Measurements from ENCODE around the gene DAB2IP. TPM values are rescaled to one million over a fixed set of nuclear protein-coding genes. Genes with fewer than 3 reads are reported as not detected.

Gene DAB2IP
- total RNA-seq, 1 experiment from 2014 or later = 17.0 TPM

- Mint-ChIP-seq H3K27me3 (ENCODE audit: insufficient read depth, unreplicated experiment) (no peaks in the 10 kb centered on the region), H3K4me3 (ENCODE audit: unreplicated experiment) (no peak overlapping the region), H3K27ac (ENCODE audit: low read depth, unreplicated experiment) (peak overlapping the region; percentile 8), H3K9me3 (ENCODE audit: unreplicated experiment) (no peaks in the 10 kb centered on the region), H3K36me3 (ENCODE audit: insufficient read depth, unreplicated experiment) (peaks cover 15% of the 10 kb centered on the region), H3K4me1 (ENCODE audit: insufficient read depth, unreplicated experiment) (no peaks in the 10 kb centered on the region)
- TF ChIP-seq CTCF (IDR thresholded peaks at IDR 0.05; ENCODE audit: unreplicated experiment) = no peak
- no peak for DNase-seq (ENCODE audit: unreplicated experiment)
- CTCF ChIA-PET = interaction anchor here (0.8 to 1.0 kb wide), 2 partner anchors 13 to 35 kb away, joined by 3 read pairs; no protein-coding TSS in a partner anchor
- POLR2A ChIA-PET = no interaction called here
- BruUV-seq (replicated peaks) = no TSS peak
- intact Hi-C loops (cut with micrococcal nuclease) = no loop called here
These were observed 105.2 kb downstream of the DAB2IP start for GRCh38 chr9:121756474-121757280.

GRCh38 chr9:121757281-121757585, 105.8 kb downstream of the DAB2IP start:
- no peak for DNase-seq (ENCODE audit: unreplicated experiment)
- no peak for TF ChIP-seq CTCF (IDR thresholded peaks at IDR 0.05; ENCODE audit: unreplicated experiment)
- ChIA-PET CTCF (interaction anchor here (0.8 to 1.0 kb wide), 2 partner anchors 14 to 35 kb away, joined by 3 read pairs; no protein-coding TSS in a partner anchor), POLR2A (no interaction called here)
- Mint-ChIP-seq H3K36me3 (ENCODE audit: insufficient read depth, unreplicated experiment) (peaks cover 13% of the 10 kb centered on the region), H3K27ac (ENCODE audit: low read depth, unreplicated experiment) (no peak overlapping the region), H3K27me3 (ENCODE audit: insufficient read depth, unreplicated experiment) (no peaks in the 10 kb centered on the region), H3K9me3 (ENCODE audit: unreplicated experiment) (no peaks in the 10 kb centered on the region), H3K4me1 (ENCODE audit: insufficient read depth, unreplicated experiment) (no peaks in the 10 kb centered on the region), H3K4me3 (ENCODE audit: unreplicated experiment) (no peak overlapping the region)
- intact Hi-C loops (cut with micrococcal nuclease) = no loop called here
- no TSS peak for BruUV-seq (replicated peaks)

GRCh38 chr9:121758693-121759092, 107.3 kb downstream of the DAB2IP start:
- H3K27ac Mint-ChIP-seq (ENCODE audit: low read depth, unreplicated experiment) = no peak overlapping the region
- TF ChIP-seq CTCF (IDR thresholded peaks at IDR 0.05; ENCODE audit: unreplicated experiment) = no peak
- H3K4me3 Mint-ChIP-seq (ENCODE audit: unreplicated experiment) = no peak overlapping the region
- H3K9me3 Mint-ChIP-seq (ENCODE audit: unreplicated experiment) = no peaks in the 10 kb centered on the region
- POLR2A ChIA-PET = no interaction called here
- no peak for DNase-seq (ENCODE audit: unreplicated experiment)
- intact Hi-C loops (cut with micrococcal nuclease) = no loop called here
- H3K4me1 Mint-ChIP-seq (ENCODE audit: insufficient read depth, unreplicated experiment) = no peaks in the 10 kb centered on the region
- CTCF ChIA-PET = interaction anchor here (0.6 kb wide), 1 partner anchor 25 kb away, joined by 4 read pairs; no protein-coding TSS in a partner anchor
- H3K27me3 Mint-ChIP-seq (ENCODE audit: insufficient read depth, unreplicated experiment) = no peaks in the 10 kb centered on the region
- H3K36me3 Mint-ChIP-seq (ENCODE audit: insufficient read depth, unreplicated experiment) = peaks cover 13% of the 10 kb centered on the region
- BruUV-seq (replicated peaks) = no TSS peak

GRCh38 chr9:121759996-121760395, 108.6 kb downstream of the DAB2IP start:
- H3K27me3 Mint-ChIP-seq (ENCODE audit: insufficient read depth, unreplicated experiment) = no peaks in the 10 kb centered on the region
- H3K4me1 Mint-ChIP-seq (ENCODE audit: insufficient read depth, unreplicated experiment) = peaks cover 6% of the 10 kb centered on the region
- POLR2A ChIA-PET = no interaction called here
- H3K36me3 Mint-ChIP-seq (ENCODE audit: insufficient read depth, unreplicated experiment) = peaks cover 13% of the 10 kb centered on the region
- CTCF ChIA-PET = interaction anchor here (0.6 kb wide), 1 partner anchor 18 kb away, joined by 3 read pairs; no protein-coding TSS in a partner anchor
- DNase-seq (ENCODE audit: unreplicated experiment) = no peak
- intact Hi-C loops (cut with micrococcal nuclease) = no loop called here
- no TSS peak for BruUV-seq (replicated peaks)
- TF ChIP-seq CTCF (IDR thresholded peaks at IDR 0.05; ENCODE audit: unreplicated experiment) = no peak
- no peaks in the 10 kb centered on the region for H3K9me3 Mint-ChIP-seq (ENCODE audit: unreplicated experiment)
- H3K4me3 Mint-ChIP-seq (ENCODE audit: unreplicated experiment) = no peak overlapping the region
- H3K27ac Mint-ChIP-seq (ENCODE audit: low read depth, unreplicated experiment) = no peak overlapping the region
